HG02970 (cell line): Measurements from ENCODE around the gene ATP10A.
"Not testable (repeated sequence)": the region's sequence is repeated elsewhere in the genome, so short reads cannot be mapped to it uniquely, and the experiment has no call there.

ENCODE experiments used
- ATAC-seq: cut with Tn5 transposase; IDR thresholded peaks from one replicate; pipeline ENCODE4 v1.9.1; 2021; ENCODE audit warnings: mild to moderate bottlenecking, moderate library complexity, moderate number of reproducible peaks; ENCODE audit not compliant: unreplicated experiment, low FRiP score

Gene ATP10A

GRCh38 chr15:25777037-25777436 is 86.1 kb downstream of the ATP10A start:
- no peak for ATAC-seq

- ATAC-seq: no peak
Observed at GRCh38 chr15:25776071-25776746, 86.9 kb downstream of the ATP10A start.

- ATAC-seq: no peak
Observed at GRCh38 chr15:25775317-25775912, 87.7 kb downstream of the ATP10A start.

GRCh38 chr15:25774871-25775270 is 88.3 kb downstream of the ATP10A start:
- ATAC-seq: no peak

GRCh38 chr15:25773248-25773647 is 89.9 kb downstream of the ATP10A start:
- no peak for ATAC-seq

GRCh38 chr15:25772500-25772899 is 90.6 kb downstream of the ATP10A start:
- no peak for ATAC-seq

- not testable (repeated sequence) for ATAC-seq
Observed at GRCh38 chr15:25771736-25772135, 91.4 kb downstream of the ATP10A start.

GRCh38 chr15:25771338-25771706 is 91.8 kb downstream of the ATP10A start:
- ATAC-seq: no peak

- no peak for ATAC-seq
Observed at GRCh38 chr15:25770618-25771337, 92.3 kb downstream of the ATP10A start.

GRCh38 chr15:25770031-25770430 is 93.1 kb downstream of the ATP10A start:
- ATAC-seq: no peak

- ATAC-seq: no peak
Observed at GRCh38 chr15:25768271-25768670, 94.9 kb downstream of the ATP10A start.

GRCh38 chr15:25767356-25768151 is 95.6 kb downstream of the ATP10A start:
- no peak for ATAC-seq

GRCh38 chr15:25766417-25766816 is 96.7 kb downstream of the ATP10A start:
- ATAC-seq: no peak

GRCh38 chr15:25764980-25765735 is 98.0 kb downstream of the ATP10A start:
- ATAC-seq: no peak

- ATAC-seq: no peak
Observed at GRCh38 chr15:25763954-25764353, 99.2 kb downstream of the ATP10A start.

GRCh38 chr15:25763331-25763751 is 99.8 kb downstream of the ATP10A start:
- no peak for ATAC-seq

GRCh38 chr15:25761971-25762662 is 101.0 kb downstream of the ATP10A start:
- no peak for ATAC-seq

GRCh38 chr15:25759421-25759820 is 103.7 kb downstream of the ATP10A start:
- no peak for ATAC-seq

- not testable (repeated sequence) for ATAC-seq
Observed at GRCh38 chr15:25758612-25759011, 104.5 kb downstream of the ATP10A start.
